HG03196 (cell line): ENCODE measurements around the gene DISP1.

Experiments used
- ATAC-seq: cut with Tn5 transposase; IDR thresholded peaks from one replicate; pipeline ENCODE4 v1.9.1; 2021; ENCODE audit not compliant: unreplicated experiment

DISP1 gene

GRCh38 chr1:222861062-222861461, 46.2 kb downstream of the DISP1 start:
- no peak for ATAC-seq
